Stimulated activated CD8-positive, alpha-beta memory T cell treated with anti-CD3 and anti-CD28 coated beads, Interleukin-15, amount 100 ng/mL, for 24 hours (primary cell): Measurements from ENCODE around the gene CEP97.

Experiments used
- DNase-seq: peaks from one replicate; pipeline ENCODE4 v3.0.0-alpha.2; 2020; ENCODE audit warnings: low read depth

CEP97 gene

GRCh38 chr3:101816215-101817149, 92.1 kb downstream of the CEP97 start:
- DNase-seq, result no peak

GRCh38 chr3:101817992-101818391, 93.6 kb downstream of the CEP97 start:
- no peak for DNase-seq

GRCh38 chr3:101819649-101820206, 95.3 kb downstream of the CEP97 start:
- no peak for DNase-seq
